Measurements from ENCODE around the gene TGFBR3.

DNA sequence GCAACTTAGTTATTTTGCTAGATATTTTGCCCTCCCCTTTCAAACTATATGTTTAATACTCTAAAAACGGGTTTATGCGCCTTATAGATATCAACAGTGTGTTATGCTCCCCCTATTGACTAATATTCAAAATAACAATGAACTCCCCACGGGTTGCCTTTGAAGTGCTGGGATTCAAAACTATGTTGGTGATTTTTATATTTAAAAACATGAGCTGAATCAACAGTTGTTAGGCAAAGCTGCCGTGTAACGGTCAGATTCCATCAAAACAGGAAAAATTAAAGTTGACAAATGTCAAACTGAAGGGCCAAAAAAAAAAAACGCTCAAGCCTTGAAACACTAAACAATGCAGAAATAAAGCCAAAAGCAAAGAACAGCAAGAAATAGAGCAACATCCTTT is 2.5 kb downstream of the TGFBR3 start:
- peak; percentile 48 for TF ChIP-seq CTCF (IDR thresholded peaks at IDR 0.05; ENCODE audit: low read length)
- no peak for TF ChIP-seq EZH2 (IDR thresholded peaks at IDR 0.05; ENCODE audit: borderline replicate concordance, low read length)
